Mucosa of descending colon (tissue), 3 donors: ENCODE data around the gene FLT3. TPM values are rescaled to one million over a fixed set of nuclear protein-coding genes. Genes with fewer than 3 reads are reported as not detected.

ENCODE experiments used
- ATAC-seq: fragments of 200-7000 bp; cut with Tn5 transposase; one replicate; pipeline ENCODE4 v1.9.1; 2020; ENCODE audit warnings: mild to moderate bottlenecking, moderate library complexity
- DNase-seq, 3 donors: peaks; one replicate each; pipeline ENCODE4 v3.0.0-alpha.2; 2020
- H3K36me3 ChIP-seq: fragments of 200-600 bp; one replicate; pipeline ENCODE4 v1.8.0; 2021; ENCODE audit warnings: low read depth, mild to moderate bottlenecking
- H3K4me1 ChIP-seq: fragments of 200-600 bp; one replicate; pipeline ENCODE4 v1.8.0; 2021; ENCODE audit warnings: low read depth, mild to moderate bottlenecking
- H3K4me3 ChIP-seq: fragments of 200-600 bp; one replicate; pipeline ENCODE4 v1.8.0; 2021; ENCODE audit warnings: mild to moderate bottlenecking
- H3K9me3 ChIP-seq: fragments of 200-600 bp; one replicate; pipeline ENCODE4 v1.8.0; 2021; ENCODE audit warnings: mild to moderate bottlenecking
- intact Hi-C, 2 donors: fragments of 100-400 bp; cut with DNase I in 1 of 2; cut with micrococcal nuclease in 1 of 2; formaldehyde crosslinking; loops; one replicate each; pipeline versions ENCODE4 v1.11.0 to v1.11.1; 2022; cut with DNase I, micrococcal nuclease
- total RNA-seq, 3 donors: library from RNA; stranded (reverse); fragmentation: NEBNext Ultra II Directional in 2 of 3; extraction: Animal tissue kit (Norgen Biotek cat#: 25700) in 2 of 3; gene quantifications; one replicate each; pipeline versions ENCODE4 v1.2.1 to v1.2.4, GENCODE V29; 2021 to 2023
- TF ChIP-seq, protein P1 (sequence below): fragments of 200-600 bp; IDR thresholded peaks from one replicate; pipeline ENCODE4 v1.8.0; 2022; ENCODE audit warnings: antibody characterized with exemption, mild to moderate bottlenecking
- donor health status: DM: no; HTN: no; CAD: no; lungs with moderate emphysema.
- donor health status: DM: no; HTN: no; CAD: no.
- donor health status: DM: no; HTN: yes; CAD: no.

FLT3 gene
- total RNA-seq, 3 donors from 2014 or later = 0.09 to 0.51 (median 0.41) TPM

DNA sequence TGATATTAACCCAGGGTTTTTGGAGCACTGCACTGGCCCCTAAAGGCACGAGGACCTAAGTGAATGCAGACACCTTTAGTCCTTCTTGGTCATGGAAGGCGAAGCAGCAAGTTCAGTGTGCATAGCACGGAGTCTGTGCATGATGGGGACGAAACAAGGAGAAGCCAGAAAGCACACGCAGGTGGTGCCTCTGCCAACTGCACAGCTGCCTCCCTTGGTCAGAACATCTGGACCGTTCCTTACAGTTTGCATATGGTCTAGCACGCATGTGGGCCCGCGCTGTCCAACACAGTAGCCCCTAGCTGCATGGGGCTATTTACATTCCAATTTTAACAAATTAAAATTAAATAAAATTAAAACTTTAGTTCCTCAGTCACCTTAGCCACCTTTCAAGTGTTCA is 44.0 kb downstream of the FLT3 start:
- Histone ChIP-seq H3K4me3 (no peak overlapping the region), H3K36me3 (no peaks in the 10 kb centered on the region), H3K9me3 (no peaks in the 10 kb centered on the region), H3K4me1 (no peaks in the 10 kb centered on the region)
- DNase-seq (no peak), ATAC-seq (peak; percentile 19)
- intact Hi-C loops = no loop called here
- TF ChIP-seq, protein P1, sequence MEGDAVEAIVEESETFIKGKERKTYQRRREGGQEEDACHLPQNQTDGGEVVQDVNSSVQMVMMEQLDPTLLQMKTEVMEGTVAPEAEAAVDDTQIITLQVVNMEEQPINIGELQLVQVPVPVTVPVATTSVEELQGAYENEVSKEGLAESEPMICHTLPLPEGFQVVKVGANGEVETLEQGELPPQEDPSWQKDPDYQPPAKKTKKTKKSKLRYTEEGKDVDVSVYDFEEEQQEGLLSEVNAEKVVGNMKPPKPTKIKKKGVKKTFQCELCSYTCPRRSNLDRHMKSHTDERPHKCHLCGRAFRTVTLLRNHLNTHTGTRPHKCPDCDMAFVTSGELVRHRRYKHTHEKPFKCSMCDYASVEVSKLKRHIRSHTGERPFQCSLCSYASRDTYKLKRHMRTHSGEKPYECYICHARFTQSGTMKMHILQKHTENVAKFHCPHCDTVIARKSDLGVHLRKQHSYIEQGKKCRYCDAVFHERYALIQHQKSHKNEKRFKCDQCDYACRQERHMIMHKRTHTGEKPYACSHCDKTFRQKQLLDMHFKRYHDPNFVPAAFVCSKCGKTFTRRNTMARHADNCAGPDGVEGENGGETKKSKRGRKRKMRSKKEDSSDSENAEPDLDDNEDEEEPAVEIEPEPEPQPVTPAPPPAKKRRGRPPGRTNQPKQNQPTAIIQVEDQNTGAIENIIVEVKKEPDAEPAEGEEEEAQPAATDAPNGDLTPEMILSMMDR = no peak

DNA sequence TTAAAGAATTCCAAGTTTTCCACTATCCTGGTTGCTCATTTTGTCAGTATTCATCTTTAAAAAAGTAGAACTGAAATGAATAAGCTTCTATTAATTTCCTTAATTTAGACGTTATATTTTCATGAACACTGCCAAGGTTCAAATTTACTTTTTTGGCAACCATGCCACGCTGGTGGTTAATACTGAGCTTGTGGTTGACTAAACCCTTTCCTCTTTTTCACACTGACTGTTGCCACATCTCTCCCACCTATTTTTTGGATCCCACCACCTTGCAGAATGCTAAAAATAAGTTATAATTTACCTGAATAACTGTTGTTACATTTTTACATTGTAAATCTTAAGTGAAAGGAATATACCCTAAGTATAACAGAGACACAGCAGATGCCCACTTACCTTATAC is 45.0 kb downstream of the FLT3 start:
- no peaks in the 10 kb centered on the region for H3K4me1 ChIP-seq
- intact Hi-C loops = no loop called here
- H3K9me3 ChIP-seq = no peaks in the 10 kb centered on the region
- TF ChIP-seq, protein P1 = no peak
- H3K4me3 ChIP-seq = no peak overlapping the region
- no peak for ATAC-seq
- no peaks in the 10 kb centered on the region for H3K36me3 ChIP-seq
- no peak for DNase-seq

DNA sequence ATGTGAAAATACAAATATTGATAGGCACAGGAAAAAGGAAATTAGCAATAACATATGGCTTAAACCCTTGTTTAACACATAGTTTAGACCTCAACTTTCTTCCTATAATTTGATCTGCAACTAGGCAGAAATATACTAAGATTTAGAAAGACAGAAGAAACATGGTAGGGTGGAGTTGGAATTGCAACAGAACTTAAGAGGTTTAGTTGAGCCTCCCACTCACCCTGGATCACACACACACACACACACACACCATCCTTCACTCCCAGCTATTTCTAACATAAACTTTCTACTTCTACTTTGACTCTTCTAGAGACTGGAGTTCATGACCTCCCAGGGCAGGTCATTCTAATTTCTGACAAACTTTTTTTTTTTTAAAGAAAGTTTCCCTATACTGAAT is 47.4 kb downstream of the FLT3 start:
- TF ChIP-seq, protein P1 = no peak
- H3K4me1 ChIP-seq = no peaks in the 10 kb centered on the region
- intact Hi-C loops = no loop called here
- H3K36me3 ChIP-seq = no peaks in the 10 kb centered on the region
- DNase-seq (no peak), ATAC-seq (no peak)
- no peak overlapping the region for H3K4me3 ChIP-seq
- H3K9me3 ChIP-seq = no peaks in the 10 kb centered on the region

DNA sequence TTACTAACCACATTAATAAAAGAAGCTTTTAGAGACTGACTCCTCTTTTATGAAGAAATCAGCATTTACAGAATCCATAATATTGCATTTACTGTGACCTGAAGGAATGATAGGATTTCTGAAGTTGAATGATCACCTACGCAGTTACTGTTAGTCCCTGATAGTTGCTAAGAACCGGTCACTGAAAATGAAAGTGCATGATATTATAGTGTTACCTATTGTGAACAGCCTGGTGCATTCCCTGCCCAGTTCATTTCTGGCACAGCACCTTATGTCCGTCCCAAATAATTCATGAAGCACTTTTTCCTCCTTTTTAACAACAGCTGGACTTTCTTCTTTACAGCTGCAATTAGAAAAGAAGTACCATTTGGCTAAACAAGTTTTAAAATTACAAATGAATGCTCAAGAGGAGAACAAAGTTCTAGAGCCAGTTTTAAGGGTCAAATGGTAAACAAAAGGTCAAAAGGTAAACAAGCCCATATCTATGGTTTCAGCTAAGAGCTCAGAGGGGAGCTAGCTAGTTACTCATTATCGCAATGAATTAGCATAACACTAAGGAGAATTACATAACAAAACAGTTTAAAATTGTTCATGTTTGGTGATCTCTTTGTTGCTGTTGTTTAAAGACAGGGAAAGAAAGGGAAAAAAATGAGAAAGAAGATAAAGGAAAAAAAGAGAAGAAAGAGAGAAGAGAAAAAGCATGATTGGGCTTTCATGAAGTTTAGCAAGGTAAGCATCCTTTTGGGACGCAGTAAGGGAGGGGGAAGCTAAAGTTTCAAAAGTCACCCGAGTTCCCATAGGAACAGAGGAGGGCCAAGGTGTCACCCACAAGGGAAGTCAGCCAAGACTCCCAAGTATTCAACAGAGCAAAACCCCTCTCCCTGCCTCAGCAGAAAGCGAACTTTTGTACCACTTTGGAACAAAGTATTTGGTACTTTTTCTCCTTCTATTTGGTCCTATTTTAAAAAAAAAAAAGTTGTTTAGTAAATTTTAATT is 50.2 kb downstream of the FLT3 start:
- Histone ChIP-seq H3K36me3 (no peaks in the 10 kb centered on the region), H3K4me3 (no peak overlapping the region), H3K4me1 (no peaks in the 10 kb centered on the region), H3K9me3 (no peaks in the 10 kb centered on the region)
- ATAC-seq (peak; percentile 55), DNase-seq (no peak)
- intact Hi-C loops = no loop called here
- TF ChIP-seq, protein P1 = no peak

DNA sequence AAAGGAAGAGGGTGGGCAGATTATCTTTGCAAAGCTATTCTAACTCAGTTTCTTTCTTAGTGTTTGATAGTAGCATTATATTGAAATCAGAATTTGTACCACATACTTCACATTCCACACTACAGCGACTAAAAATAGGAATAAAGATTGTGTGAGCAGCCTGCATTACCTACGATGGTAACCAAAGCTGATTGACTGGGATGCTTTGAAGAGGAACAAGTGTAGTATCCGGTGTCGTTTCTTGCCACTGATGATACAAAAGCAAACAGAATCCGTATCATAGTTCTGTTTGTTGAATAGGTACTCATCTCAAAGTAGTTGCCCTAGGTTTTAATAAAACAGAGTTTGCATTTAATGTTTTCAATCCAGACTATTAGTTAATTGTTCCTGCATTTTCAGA is 51.2 kb downstream of the FLT3 start:
- intact Hi-C loops = no loop called here
- no peaks in the 10 kb centered on the region for H3K36me3 ChIP-seq
- H3K4me3 ChIP-seq = no peak overlapping the region
- no peak for ATAC-seq
- no peak for DNase-seq
- no peaks in the 10 kb centered on the region for H3K4me1 ChIP-seq
- TF ChIP-seq, protein P1 = no peak
- H3K9me3 ChIP-seq = no peaks in the 10 kb centered on the region
